HG03354 (cell line): ENCODE results near the gene MROH2B.

Source experiments
- ATAC-seq: cut with Tn5 transposase; IDR thresholded peaks from one replicate; pipeline ENCODE4 v1.9.1; 2021; ENCODE audit warnings: mild to moderate bottlenecking; ENCODE audit not compliant: unreplicated experiment, poor library complexity, severe bottlenecking

Gene MROH2B

DNA sequence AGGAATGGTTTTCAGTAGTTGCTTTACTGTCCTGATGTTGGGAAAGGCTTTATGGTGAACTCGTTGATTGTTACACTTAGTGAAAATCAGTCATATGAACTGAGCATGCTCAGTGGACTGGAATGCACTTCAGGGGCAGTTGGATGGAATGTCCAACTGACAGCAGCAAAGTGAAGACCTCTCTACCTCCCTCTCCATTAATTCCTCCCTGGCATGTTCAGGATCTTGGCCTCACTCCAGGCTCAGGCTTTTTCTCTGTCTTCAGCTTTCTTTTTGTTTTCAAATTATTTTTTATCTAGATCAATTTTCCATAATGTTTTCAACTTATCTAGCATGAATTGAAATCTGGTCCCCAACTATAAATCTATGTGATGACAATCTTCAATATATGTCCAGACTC lies at the start of gene MROH2B:
TSS of gene MROH2B (minus strand) at position 101 of the 400 bp plus-strand sequence. CDS start 490 bp downstream, outside the sequence.
- ATAC-seq: no peak

- no peak for ATAC-seq
Measured at GRCh38 chr5:41120600-41120999, 49.5 kb upstream of the MROH2B start.

GRCh38 chr5:41118177-41118576 lies 47.0 kb upstream of the MROH2B start:
- ATAC-seq: no peak

- ATAC-seq: no peak
Measured at GRCh38 chr5:41115281-41115680, 44.1 kb upstream of the MROH2B start.

DNA sequence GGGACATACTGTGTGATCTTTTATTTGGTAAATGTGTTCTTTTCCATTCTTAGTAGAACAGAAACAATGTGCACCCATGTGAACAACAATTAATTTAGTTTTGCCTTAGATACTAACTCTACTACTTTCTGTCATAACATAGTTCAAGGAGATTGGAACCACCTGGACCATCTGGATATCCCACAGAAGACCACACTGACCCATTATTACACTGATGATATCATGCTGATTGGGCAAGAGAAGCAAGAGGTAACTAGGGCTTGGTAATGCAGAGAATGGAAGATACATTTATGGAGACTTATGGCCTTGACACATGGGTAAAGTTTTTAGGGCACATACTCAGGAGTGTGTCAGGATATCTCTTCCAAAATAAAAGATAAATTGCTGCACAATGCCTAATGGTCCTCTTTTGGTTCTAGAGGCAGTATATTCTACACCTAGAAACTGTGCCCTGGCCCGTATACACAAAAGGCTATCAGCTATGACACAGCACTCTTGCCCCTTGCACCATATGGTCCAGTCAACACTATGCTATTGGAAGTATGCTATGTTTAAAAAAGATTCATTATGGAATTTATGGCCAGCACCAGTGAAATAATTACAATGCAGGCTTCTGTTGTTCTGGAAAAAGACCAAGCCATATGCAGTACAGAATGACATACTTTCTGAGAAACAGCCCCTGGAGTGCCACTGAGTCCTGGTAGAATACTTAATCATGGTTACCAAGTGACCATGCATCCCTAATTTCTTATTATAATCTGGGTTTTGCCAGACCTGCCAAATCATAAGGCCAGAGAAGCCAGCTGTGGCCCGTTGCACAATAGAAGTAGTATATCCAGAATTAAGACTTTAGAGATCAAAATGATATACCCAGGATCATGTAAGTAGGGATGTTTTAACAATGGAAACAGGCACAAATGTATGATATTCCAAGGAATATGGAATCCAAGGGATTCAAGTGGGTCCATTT lies 41.6 kb upstream of the MROH2B start:
- no peak for ATAC-seq

- ATAC-seq: no peak
Measured at GRCh38 chr5:41109186-41109585, 38.0 kb upstream of the MROH2B start.

DNA sequence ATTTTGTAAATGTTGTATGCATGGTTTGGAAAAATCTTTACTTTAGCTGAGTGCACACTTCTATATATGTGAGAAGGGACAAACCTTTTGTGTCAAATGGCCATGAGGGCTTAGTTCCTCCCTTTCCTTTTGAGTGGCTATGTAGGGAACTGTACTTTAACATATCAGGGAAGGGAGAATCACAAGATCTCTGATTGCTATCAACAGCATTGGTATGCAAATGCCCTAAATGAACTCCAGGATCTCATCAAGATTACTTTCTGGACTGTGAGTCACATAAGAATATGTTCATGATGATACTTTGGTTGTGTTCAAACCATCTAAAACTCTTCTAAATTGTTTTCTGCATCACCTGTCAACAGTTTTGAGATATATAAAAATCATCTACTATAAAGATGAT lies 31.2 kb upstream of the MROH2B start:
- no peak for ATAC-seq

GRCh38 chr5:41097642-41098041 lies 26.5 kb upstream of the MROH2B start:
- no peak for ATAC-seq

GRCh38 chr5:41095324-41096101 lies 24.4 kb upstream of the MROH2B start:
- ATAC-seq: no peak

DNA sequence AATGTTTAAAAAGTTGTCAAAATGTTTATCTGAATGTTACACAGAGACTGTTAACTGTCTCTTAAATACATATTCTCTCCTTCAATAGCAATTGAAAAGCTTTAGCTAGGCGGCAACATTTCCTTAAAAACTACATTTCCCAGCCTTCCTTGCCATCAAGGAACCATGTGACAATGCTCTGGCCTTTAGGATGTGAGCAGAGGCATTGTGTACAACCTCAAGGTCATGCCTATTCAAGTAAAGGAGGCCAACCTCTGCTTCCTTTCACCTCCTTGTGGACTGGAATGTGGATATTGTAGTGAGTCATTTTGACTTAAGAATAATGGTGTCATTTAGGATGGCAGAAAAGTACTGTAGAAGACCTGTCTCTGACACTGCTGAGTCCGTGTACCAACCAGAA lies 23.7 kb upstream of the MROH2B start:
- no peak for ATAC-seq

- ATAC-seq: no peak
Measured at GRCh38 chr5:41093803-41094202, 22.7 kb upstream of the MROH2B start.

DNA sequence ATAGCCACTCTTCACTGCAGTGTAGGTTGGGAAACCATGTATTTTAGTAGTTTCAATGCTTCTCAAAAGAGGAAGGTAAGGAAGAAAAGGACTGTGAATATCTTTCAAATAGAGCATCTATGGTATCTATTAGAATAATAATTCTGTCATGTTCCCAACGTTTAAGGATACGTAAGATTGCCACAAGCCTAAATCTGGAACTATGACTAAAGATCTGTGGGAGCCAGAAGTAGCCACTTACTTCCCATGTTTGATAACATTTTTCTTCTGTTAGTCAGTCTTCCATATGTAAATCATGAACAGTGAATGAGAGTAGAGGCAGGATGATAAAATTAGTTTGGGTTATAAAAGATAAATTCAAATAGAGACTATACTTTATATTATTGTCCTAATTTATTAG lies 16.3 kb upstream of the MROH2B start:
- no peak for ATAC-seq

- no peak for ATAC-seq
Measured at GRCh38 chr5:41083306-41083705, 12.2 kb upstream of the MROH2B start.

GRCh38 chr5:41071975-41072374 lies 833 bp upstream of the MROH2B start:
- ATAC-seq: no peak

- no peak for ATAC-seq
Measured at GRCh38 chr5:41067714-41068568, 3.2 kb downstream of the MROH2B start.

DNA sequence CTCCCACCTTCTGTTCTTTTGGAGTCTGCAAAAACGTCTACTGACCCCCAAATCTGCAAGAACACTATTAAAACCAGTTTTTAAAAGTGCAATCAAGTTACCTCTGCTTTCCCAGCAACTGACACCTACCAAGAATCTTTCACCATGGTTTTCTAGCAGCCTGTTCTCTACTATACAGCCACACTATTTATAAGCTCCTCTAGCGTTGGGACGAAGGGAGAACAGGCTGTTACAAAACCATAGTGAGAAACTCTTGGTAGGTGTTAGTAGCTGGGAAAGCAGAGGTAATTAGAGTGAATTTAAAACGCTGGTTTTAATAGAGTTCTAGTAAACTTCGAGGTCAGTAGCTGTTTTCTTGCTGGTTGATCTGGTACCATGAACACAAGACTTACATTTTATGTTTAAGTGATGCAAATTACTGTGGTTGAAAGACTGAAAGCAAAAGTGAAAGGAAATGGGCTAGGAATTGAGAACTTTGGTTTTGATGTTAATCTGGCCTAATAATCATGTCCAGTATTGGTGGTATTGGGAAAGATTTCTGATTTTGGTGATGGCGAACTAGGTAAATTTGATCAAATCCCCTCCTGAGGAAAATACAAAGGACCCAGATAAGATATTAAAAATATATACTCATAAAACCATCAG lies 5.3 kb downstream of the MROH2B start:
- no peak for ATAC-seq

GRCh38 chr5:41057940-41058339 lies 13.2 kb downstream of the MROH2B start:
- ATAC-seq: no peak

- ATAC-seq: no peak
Measured at GRCh38 chr5:41057231-41057630, 13.9 kb downstream of the MROH2B start.

DNA sequence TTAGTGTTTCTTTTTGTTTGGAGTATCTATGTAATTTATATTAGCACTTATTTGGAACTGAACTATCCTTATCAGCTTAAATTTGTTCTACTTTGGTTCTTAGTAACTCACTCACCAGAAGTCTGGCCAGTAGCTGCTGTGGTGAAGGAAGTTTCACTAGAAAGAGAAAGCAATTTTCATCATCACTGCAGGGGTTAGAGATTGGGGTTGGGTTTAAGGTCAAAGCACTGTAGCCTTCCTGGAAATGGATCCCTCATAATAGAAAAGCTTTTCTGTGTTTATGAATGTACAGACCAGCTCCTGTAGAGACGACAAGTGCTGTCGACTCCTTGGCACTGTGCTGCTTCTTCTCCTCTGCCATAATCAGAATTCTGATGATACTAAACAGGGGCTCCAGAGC lies 22.2 kb downstream of the MROH2B start:
- no peak for ATAC-seq
